22Rv1 (cell line): ENCODE data around the gene NR0B1.

ENCODE experiments used
- CTCF ChIP-seq: fragments of 450-650 bp; IDR thresholded peaks from 2 replicates; pipeline ENCODE4 v1.5.1; 2017; ENCODE audit warnings: mild to moderate bottlenecking
- ZFX ChIP-seq: fragments of 450-650 bp; IDR thresholded peaks from 2 replicates; pipeline ENCODE4 v1.6.1; 2017; ENCODE audit warnings: antibody characterized with exemption, borderline replicate concordance

DNA sequence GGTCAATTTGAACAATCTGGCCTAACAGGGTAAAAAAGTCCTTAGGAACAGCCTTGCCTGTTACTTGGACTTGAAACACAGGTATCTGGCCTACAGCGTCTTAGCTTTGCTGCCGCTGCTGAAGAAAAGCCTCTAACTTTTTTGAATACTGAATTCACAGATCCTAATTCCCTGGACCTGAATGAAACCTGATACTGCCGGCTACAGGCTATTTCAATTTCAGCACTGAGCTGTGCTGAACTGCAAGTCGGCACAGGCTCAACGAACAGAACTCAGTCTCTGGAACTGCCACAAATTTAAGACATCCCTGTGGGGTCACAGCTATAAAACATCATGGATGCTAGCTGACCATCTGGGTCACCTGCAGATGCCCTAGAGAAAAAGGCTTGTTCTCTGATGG, 7.2 kb downstream of the NR0B1 start:
- TF ChIP-seq CTCF (no peak), ZFX (no peak)
